Stimulated activated CD8-positive, alpha-beta memory T cell treated with anti-CD3 and anti-CD28 coated beads, Interleukin-12 subunit alpha, Interleukin-12 subunit beta, amount 100 ng/mL, for 24 hours (primary cell): ENCODE results near the gene RNF145.

Experiments
- DNase-seq: peaks from one replicate; pipeline ENCODE4 v3.0.0-alpha.2; 2020; ENCODE audit errors: extremely low read depth

The RNF145 gene

GRCh38 chr5:159113405-159113804 lies 95.9 kb downstream of the RNF145 start:
- no peak for DNase-seq

- no peak for DNase-seq
Observed at GRCh38 chr5:159112436-159112835, 96.9 kb downstream of the RNF145 start.
